OCI-LY3 (cell line): ENCODE results near the gene ARMC9.

ENCODE experiments used
- H2AFZ ChIP-seq: fragments of 200-600, 300-600 bp; shearing (Covaris generic); 2 replicates; pipeline ENCODE4 v1.6.0; 2014; ENCODE audit warnings: antibody characterized with exemption, low read depth, low read length
- H3K27ac ChIP-seq: fragments of 200-600, 300-600 bp; sonication (generic); 2 replicates; pipeline ENCODE4 v1.5.1; 2014; ENCODE audit warnings: mild to moderate bottlenecking, low read length, moderate library complexity, mixed read lengths
- H3K27me3 ChIP-seq: fragments of 200-600, 300-600 bp; sonication (generic); 2 replicates; pipeline ENCODE4 v1.6.1; 2014; ENCODE audit warnings: low read depth, low read length, mixed read lengths
- H3K36me3 ChIP-seq: fragments of 200-600, 300-600 bp; sonication (generic); replicated peaks from 2 replicates; pipeline ENCODE3; 2014; ENCODE audit warnings: low read depth, low read length, mixed read lengths
- H3K4me1 ChIP-seq: fragments of 300-600, 200-600 bp; sonication (generic); 2 replicates; pipeline ENCODE4 v1.6.1; 2014; ENCODE audit warnings: low read length, mixed read lengths
- H3K4me2 ChIP-seq: fragments of 200-600, 300-600 bp; sonication (generic); 2 replicates; pipeline ENCODE4 v1.6.1; 2014; ENCODE audit warnings: low read length, mixed read lengths
- H3K4me3 ChIP-seq: fragments of 300-600, 200-600 bp; sonication (generic); 2 replicates; pipeline ENCODE4 v1.5.1; 2014; ENCODE audit warnings: antibody characterized with exemption, mild to moderate bottlenecking, low read length, moderate library complexity
- H3K79me2 ChIP-seq: fragments of 300-600, 200-600 bp; shearing (Covaris generic); 2 replicates; pipeline ENCODE4 v1.6.1; 2014; ENCODE audit warnings: mild to moderate bottlenecking, low read length, mixed read lengths
- H3K9ac ChIP-seq: fragments of 300-600, 200-600 bp; shearing (Covaris generic); 2 replicates; pipeline ENCODE4 v1.6.0; 2014; ENCODE audit warnings: mild to moderate bottlenecking, low read length, moderate library complexity
- H3K9me3 ChIP-seq: fragments of 200-600, 300-600 bp; shearing (Covaris generic); 2 replicates; pipeline ENCODE4 v1.6.1; 2014; ENCODE audit warnings: low read length, mixed read lengths; ENCODE audit not compliant: insufficient read depth
- H4K20me1 ChIP-seq: fragments of 200-600, 300-600 bp; sonication (generic); 2 replicates; pipeline ENCODE4 v1.6.1; 2016; ENCODE audit warnings: low read length, mixed read lengths; ENCODE audit not compliant: insufficient read depth
- EZH2phosphoT487 ChIP-seq: fragments of 200-600 bp; shearing (Covaris generic); IDR thresholded peaks from 2 replicates; pipeline ENCODE4 v1.6.1; 2018; ENCODE audit warnings: antibody characterized with exemption, mixed run types, low read depth
- TF ChIP-seq, protein P1 (sequence below): fragments of 200-600, 300-600 bp; sonication (generic); IDR thresholded peaks from 2 replicates; pipeline ENCODE4 v1.5.1; 2014; ENCODE audit warnings: antibody characterized with exemption, low read length, low read depth

The ARMC9 gene

DNA sequence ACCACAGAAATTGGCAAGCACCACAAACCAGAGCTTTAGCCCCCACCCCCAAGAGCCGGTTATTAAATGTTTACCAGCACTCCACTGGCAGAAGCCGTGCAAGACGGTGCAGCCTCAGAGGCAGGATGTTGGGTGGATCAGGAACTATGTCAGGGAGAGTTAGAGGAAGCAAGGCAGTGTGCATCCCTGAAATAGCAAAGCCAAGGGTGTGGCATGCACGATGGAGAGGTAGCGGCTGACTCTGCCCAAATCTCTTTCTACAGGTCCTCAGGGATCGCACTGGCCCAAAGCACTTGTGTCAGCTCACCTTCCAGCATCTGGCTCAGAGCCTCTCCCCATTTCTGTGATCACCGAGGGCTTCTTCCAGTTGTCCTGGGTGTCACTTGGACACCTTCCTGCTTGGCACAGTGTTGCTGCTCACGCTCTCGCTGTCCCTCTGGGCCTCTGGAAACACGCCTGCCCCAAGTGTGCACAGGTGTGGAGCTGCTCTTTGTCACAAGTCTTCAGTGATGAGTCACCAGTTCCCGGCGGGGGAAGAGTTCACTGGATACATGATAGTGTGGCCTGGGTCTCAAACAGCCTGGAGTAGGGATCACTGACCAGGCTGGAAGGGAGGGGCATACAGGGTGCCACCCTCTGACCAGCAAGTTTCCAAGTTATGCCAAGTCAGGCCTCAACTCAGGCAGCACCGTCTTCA is 179.7 kb downstream of the ARMC9 start:
- no peaks in the 10 kb centered on the region for H3K27me3 ChIP-seq
- no peak overlapping the region for H3K9ac ChIP-seq
- no peak overlapping the region for H3K4me3 ChIP-seq
- TF ChIP-seq EZH2phosphoT487, result no peak
- TF ChIP-seq, protein P1, sequence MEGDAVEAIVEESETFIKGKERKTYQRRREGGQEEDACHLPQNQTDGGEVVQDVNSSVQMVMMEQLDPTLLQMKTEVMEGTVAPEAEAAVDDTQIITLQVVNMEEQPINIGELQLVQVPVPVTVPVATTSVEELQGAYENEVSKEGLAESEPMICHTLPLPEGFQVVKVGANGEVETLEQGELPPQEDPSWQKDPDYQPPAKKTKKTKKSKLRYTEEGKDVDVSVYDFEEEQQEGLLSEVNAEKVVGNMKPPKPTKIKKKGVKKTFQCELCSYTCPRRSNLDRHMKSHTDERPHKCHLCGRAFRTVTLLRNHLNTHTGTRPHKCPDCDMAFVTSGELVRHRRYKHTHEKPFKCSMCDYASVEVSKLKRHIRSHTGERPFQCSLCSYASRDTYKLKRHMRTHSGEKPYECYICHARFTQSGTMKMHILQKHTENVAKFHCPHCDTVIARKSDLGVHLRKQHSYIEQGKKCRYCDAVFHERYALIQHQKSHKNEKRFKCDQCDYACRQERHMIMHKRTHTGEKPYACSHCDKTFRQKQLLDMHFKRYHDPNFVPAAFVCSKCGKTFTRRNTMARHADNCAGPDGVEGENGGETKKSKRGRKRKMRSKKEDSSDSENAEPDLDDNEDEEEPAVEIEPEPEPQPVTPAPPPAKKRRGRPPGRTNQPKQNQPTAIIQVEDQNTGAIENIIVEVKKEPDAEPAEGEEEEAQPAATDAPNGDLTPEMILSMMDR, result no peak
- no peak overlapping the region for H2AFZ ChIP-seq
- no peaks in the 10 kb centered on the region for H3K36me3 ChIP-seq
- H3K4me1 ChIP-seq, result no peaks in the 10 kb centered on the region
- H3K9me3 ChIP-seq, result no peaks in the 10 kb centered on the region
- no peaks in the 10 kb centered on the region for H3K79me2 ChIP-seq
- no peak overlapping the region for H3K27ac ChIP-seq
- H4K20me1 ChIP-seq, result no peaks in the 10 kb centered on the region
- H3K4me2 ChIP-seq, result no peak overlapping the region

DNA sequence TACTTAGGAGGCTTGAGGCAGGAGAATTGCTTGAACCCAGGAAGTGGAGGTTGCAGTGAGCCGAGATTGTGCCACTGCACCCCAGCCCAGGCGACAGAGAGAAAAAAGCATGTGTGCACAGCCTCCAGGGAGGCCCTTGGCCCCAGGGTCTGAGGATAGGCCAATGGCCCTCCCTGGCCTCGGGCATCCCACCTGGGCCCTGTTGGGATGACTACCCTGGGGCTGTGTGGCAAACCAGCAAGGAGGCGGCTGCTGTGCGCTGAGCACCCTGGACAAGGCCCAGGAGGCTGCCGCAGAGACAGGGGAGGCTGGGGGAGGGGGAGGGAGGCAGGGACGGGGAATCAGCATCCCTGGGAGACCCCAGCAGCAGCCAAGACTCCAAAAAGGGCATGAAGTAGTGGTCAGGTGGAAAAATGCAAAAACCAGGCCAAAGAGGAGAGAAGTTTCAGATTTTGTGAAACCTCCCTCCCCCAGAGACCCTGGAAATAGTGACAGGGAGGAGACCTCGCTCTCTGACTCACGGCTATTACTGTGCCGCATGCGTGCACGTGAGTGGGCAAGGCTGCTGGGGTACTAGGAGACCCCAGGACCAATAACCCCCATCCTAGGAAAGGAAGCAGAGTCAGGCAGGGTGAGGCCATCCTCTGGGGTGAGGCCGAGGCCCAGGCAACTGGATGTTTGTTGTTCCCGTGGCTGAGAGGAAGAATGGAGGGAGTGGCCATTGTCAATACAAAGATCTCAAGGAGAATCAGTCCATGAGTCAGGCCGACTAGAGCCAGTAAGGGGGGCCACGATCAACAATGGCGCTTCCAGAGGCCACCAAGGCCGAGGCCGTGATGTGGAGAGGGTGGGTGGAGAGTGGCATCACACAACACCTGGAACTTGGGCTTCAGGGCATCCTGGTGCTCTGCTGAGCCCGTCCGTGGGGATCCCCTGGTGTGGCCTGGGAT is 181.1 kb downstream of the ARMC9 start:
- Histone ChIP-seq H3K79me2 (no peaks in the 10 kb centered on the region), H3K27me3 (no peaks in the 10 kb centered on the region), H3K4me1 (no peaks in the 10 kb centered on the region), H2AFZ (no peak overlapping the region), H3K9me3 (no peaks in the 10 kb centered on the region), H3K36me3 (no peaks in the 10 kb centered on the region), H3K4me3 (no peak overlapping the region), H4K20me1 (no peaks in the 10 kb centered on the region), H3K27ac (no peak overlapping the region), H3K9ac (no peak overlapping the region), H3K4me2 (no peak overlapping the region)
- TF ChIP-seq EZH2phosphoT487, result no peak
- TF ChIP-seq, protein P1, result no peak

DNA sequence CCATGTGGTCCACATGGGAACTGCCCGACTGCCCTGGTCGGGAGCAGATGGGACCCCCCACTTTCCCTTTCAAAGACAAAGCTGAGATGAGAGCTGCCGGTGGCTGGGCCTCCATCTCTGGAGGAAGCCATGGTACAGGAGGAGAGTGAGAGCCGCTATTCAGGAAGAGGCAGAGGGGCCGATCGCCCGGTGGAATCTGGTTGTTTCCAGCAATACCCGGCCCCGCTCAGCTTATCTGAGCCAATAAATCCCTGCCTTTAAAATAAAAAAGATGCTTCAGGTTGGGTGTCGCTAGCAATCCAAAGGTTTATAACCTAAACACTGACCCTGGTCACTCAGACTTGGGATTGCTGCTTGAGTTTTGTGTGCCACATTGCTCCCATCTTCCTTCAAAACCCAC is 181.9 kb downstream of the ARMC9 start:
- H3K4me1 ChIP-seq, result no peaks in the 10 kb centered on the region
- H3K79me2 ChIP-seq, result no peaks in the 10 kb centered on the region
- H3K9ac ChIP-seq, result no peak overlapping the region
- H4K20me1 ChIP-seq, result no peaks in the 10 kb centered on the region
- H3K27ac ChIP-seq, result no peak overlapping the region
- no peak overlapping the region for H2AFZ ChIP-seq
- H3K9me3 ChIP-seq, result no peaks in the 10 kb centered on the region
- no peaks in the 10 kb centered on the region for H3K27me3 ChIP-seq
- TF ChIP-seq EZH2phosphoT487, result no peak
- TF ChIP-seq, protein P1, result no peak
- H3K4me2 ChIP-seq, result no peak overlapping the region
- no peak overlapping the region for H3K4me3 ChIP-seq
- no peaks in the 10 kb centered on the region for H3K36me3 ChIP-seq
